ENCODE results near the gene DHRSX. TPM values are rescaled to one million over a fixed set of nuclear protein-coding genes. Genes with fewer than 3 reads are reported as not detected.

The DHRSX gene
- total and polyA plus RNA-seq, 2 of the 8 experiments (the other 6 are each of a cell fraction or from before 2014, with no cell fraction given): 35.1 to 43.4 TPM

- H3K9me3 ChIP-seq (ENCODE audit: insufficient read depth in 2 of 2, low read depth in 1 of 2, low read length in 1 of 2): no peaks in the 10 kb centered on the region
- H2BK20ac ChIP-seq (ENCODE audit: low read length): no peak overlapping the region
- no peak overlapping the region for H4K5ac ChIP-seq (ENCODE audit: insufficient read length, low read depth, low read length)
- CTCF ChIA-PET (ENCODE audit: partially characterized antibody): no interaction called here
- no peak overlapping the region for H4K8ac ChIP-seq (ENCODE audit: extremely low read depth, insufficient read depth, low read length)
- no peaks in the 10 kb centered on the region for H4K20me1 ChIP-seq (replicated peaks in 1 of 2; ENCODE audit: control insufficient read depth in 1 of 2, insufficient read depth in 2 of 2, low read length in 2 of 2)
- no peak overlapping the region for H4K91ac ChIP-seq (replicated peaks; ENCODE audit: insufficient read length, low read length)
- peaks cover 2% of the 10 kb centered on the region; the same call in 1 of the 2 replicates for H3K23me2 ChIP-seq (ENCODE audit: low read depth, low read length)
- H3K18ac ChIP-seq (ENCODE audit: extremely low read depth, low read length): no peak overlapping the region
- H3K27me3 ChIP-seq (replicated peaks in 1 of 4; ENCODE audit: control insufficient read depth in 3 of 4, extremely low read depth in 1 of 4, insufficient read depth in 3 of 4, low read length in 3 of 4): no peaks in the 10 kb centered on the region
- no peak overlapping the region for H2BK12ac ChIP-seq (ENCODE audit: low read depth, low read length)
- no peak overlapping the region for H2BK120ac ChIP-seq (replicated peaks; ENCODE audit: low read depth, low read length)
- H3K4ac ChIP-seq (replicated peaks; ENCODE audit: insufficient read length, low read depth, low read length): no peak overlapping the region
- peaks cover 2 to 18% (median 7%) of the 10 kb centered on the region in 4 experiments; a peak in 6 of 8 replicates for H3K36me3 ChIP-seq (ENCODE audit: control insufficient read depth in 2 of 4, insufficient read depth in 4 of 4, low read length in 3 of 4)
- H2AK5ac ChIP-seq (ENCODE audit: low read depth, low read length): no peak overlapping the region
- WGBS, 2 experiments (ENCODE audit: extremely low coverage in 1 of 2, insufficient coverage in 1 of 2, insufficient read length in 1 of 2, insufficient replicate concordance in 2 of 2, low coverage in 1 of 2, low lambda C conversion rate in 2 of 2, missing lambda C conversion rate in 1 of 2): 95% methylated on average over 2 of the region's 2 CpGs; no CpG with 5 or more reads in 1 of the 2 experiments
- no peak overlapping the region for H3K4me3 ChIP-seq (ENCODE audit: extremely low read depth in 1 of 4, insufficient read depth in 2 of 4, low read depth in 3 of 4, low read length in 4 of 4)
- POLR2A ChIA-PET (ENCODE audit: partially characterized antibody): no interaction called here
- DNase-seq (ENCODE audit: low read depth in 1 of 2, low spot score in 2 of 2) (no peak), FAIRE-seq (no peak)
- H2AFZ ChIP-seq (ENCODE audit: low read length): no peak overlapping the region
- H3K23ac ChIP-seq (ENCODE audit: insufficient read length): no peak overlapping the region
- H3K4me2 ChIP-seq (ENCODE audit: insufficient read depth in 1 of 2, low read depth in 2 of 2, low read length in 2 of 2): no peak overlapping the region
- H3K79me1 ChIP-seq (ENCODE audit: low read depth, low read length): no peaks in the 10 kb centered on the region
- no peak overlapping the region for H2BK15ac ChIP-seq (ENCODE audit: low read length)
- no peak for TF ChIP-seq RXRA (IDR thresholded peaks at IDR 0.05; ENCODE audit: insufficient read depth, low read depth, low read length)
- TF ChIP-seq POU5F1 (IDR thresholded peaks at IDR 0.05; ENCODE audit: low read depth, low read length): no peak
- TF ChIP-seq TAF1 (IDR thresholded peaks at IDR 0.05; ENCODE audit: low read depth, low read length): no peak
- no peak for TF ChIP-seq HDAC6 (IDR thresholded peaks at IDR 0.05; ENCODE audit: low read depth, low read length)
- H2BK5ac ChIP-seq (ENCODE audit: low read depth, low read length): no peak overlapping the region
- peaks cover 0 to 9% of the 10 kb centered on the region in 2 experiments; a peak in 1 of 4 replicates for H3K79me2 ChIP-seq (ENCODE audit: control insufficient read depth in 1 of 2, insufficient read depth in 2 of 2, low read length in 2 of 2)
- H3K14ac ChIP-seq (ENCODE audit: insufficient read length): no peak overlapping the region
- H3K4me1 ChIP-seq (replicated peaks in 1 of 4; ENCODE audit: control insufficient read depth in 3 of 4, insufficient read depth in 4 of 4, low read length in 3 of 4): no peaks in the 10 kb centered on the region
- H3K9ac ChIP-seq (replicated peaks in 1 of 4; ENCODE audit: extremely low read depth in 1 of 4, low read depth in 3 of 4, low read length in 3 of 4): no peak overlapping the region
- H3K56ac ChIP-seq (replicated peaks; ENCODE audit: insufficient read length, low read depth, low read length): no peak overlapping the region
- no peak overlapping the region for H3K27ac ChIP-seq (ENCODE audit: low read depth, low read length)
These were observed 76.5 kb downstream of the DHRSX start for GRCh38 chrX:2424317-2424716.
